SK-N-SH (cell line): ENCODE measurements around the gene NEMP1.

ENCODE experiments used
- EP300 ChIP-seq, 2 experiments: IDR thresholded peaks; 2 replicates each; pipeline versions ENCODE4 v1.4.0 to v1.6.1; 2012; ENCODE audit warnings: borderline replicate concordance in 1 of 2, low read depth in 1 of 2, low read length in 1 of 2
- EZH2phosphoT487 ChIP-seq: fragments of 200-600 bp; sonication (generic); IDR thresholded peaks from 2 replicates; pipeline ENCODE4 v1.6.1; 2017; ENCODE audit warnings: low read depth, mixed run types, mild to moderate bottlenecking, antibody characterized with exemption, moderate library complexity, borderline replicate concordance
- FOXM1 ChIP-seq: IDR thresholded peaks from 2 replicates; pipeline ENCODE4 v1.4.0; 2012; ENCODE audit warnings: low read depth, mild to moderate bottlenecking
- GABPA ChIP-seq: IDR thresholded peaks from 2 replicates; pipeline ENCODE4 v1.4.0; 2012; ENCODE audit warnings: low read depth, mild to moderate bottlenecking
- JUND ChIP-seq: IDR thresholded peaks from 2 replicates; pipeline ENCODE4 v1.4.0; 2012
- MXI1 ChIP-seq: IDR thresholded peaks from 2 replicates; pipeline ENCODE4 v1.6.1; 2012; ENCODE audit warnings: mild to moderate bottlenecking, low read depth, low read length, improper control_type of control experiment
- NFIC ChIP-seq: IDR thresholded peaks from 2 replicates; pipeline ENCODE4 v1.4.0; 2012; ENCODE audit warnings: borderline replicate concordance
- POLR2AphosphoS5 ChIP-seq: IDR thresholded peaks from 2 replicates; pipeline ENCODE4 v1.6.1; 2012; ENCODE audit warnings: low read depth, low read length
- RAD21 ChIP-seq: IDR thresholded peaks from 2 replicates; pipeline ENCODE4 v1.6.1; 2012; ENCODE audit warnings: mild to moderate bottlenecking, low read length
- REST ChIP-seq: IDR thresholded peaks from 2 replicates; pipeline ENCODE4 v1.6.1; 2012; ENCODE audit warnings: mild to moderate bottlenecking, low read depth, low read length, moderate library complexity
- TAF1 ChIP-seq: IDR thresholded peaks from 2 replicates; pipeline ENCODE4 v1.6.1; 2012; ENCODE audit warnings: low read depth, mild to moderate bottlenecking, low read length, moderate library complexity, borderline replicate concordance
- TCF12 ChIP-seq: IDR thresholded peaks from 2 replicates; pipeline ENCODE4 v1.4.0; 2012
- TF ChIP-seq, protein P1 (sequence below): fragments of 200-600 bp; sonication (generic); IDR thresholded peaks from 2 replicates; pipeline ENCODE4 v1.6.1; 2017; ENCODE audit warnings: antibody characterized with exemption, mild to moderate bottlenecking, moderate library complexity
- TF ChIP-seq, protein P2 (sequence below): fragments of 150-350 bp; IDR thresholded peaks from 2 replicates; pipeline ENCODE4 v1.6.1; 2017; ENCODE audit warnings: antibody characterized with exemption, low read length, low read depth, borderline replicate concordance

GRCh38 chr12:57012600-57013465 lies 65.8 kb downstream of the NEMP1 start:
- TF ChIP-seq, protein P1, sequence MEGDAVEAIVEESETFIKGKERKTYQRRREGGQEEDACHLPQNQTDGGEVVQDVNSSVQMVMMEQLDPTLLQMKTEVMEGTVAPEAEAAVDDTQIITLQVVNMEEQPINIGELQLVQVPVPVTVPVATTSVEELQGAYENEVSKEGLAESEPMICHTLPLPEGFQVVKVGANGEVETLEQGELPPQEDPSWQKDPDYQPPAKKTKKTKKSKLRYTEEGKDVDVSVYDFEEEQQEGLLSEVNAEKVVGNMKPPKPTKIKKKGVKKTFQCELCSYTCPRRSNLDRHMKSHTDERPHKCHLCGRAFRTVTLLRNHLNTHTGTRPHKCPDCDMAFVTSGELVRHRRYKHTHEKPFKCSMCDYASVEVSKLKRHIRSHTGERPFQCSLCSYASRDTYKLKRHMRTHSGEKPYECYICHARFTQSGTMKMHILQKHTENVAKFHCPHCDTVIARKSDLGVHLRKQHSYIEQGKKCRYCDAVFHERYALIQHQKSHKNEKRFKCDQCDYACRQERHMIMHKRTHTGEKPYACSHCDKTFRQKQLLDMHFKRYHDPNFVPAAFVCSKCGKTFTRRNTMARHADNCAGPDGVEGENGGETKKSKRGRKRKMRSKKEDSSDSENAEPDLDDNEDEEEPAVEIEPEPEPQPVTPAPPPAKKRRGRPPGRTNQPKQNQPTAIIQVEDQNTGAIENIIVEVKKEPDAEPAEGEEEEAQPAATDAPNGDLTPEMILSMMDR, result no peak
- TF ChIP-seq, protein P2, sequence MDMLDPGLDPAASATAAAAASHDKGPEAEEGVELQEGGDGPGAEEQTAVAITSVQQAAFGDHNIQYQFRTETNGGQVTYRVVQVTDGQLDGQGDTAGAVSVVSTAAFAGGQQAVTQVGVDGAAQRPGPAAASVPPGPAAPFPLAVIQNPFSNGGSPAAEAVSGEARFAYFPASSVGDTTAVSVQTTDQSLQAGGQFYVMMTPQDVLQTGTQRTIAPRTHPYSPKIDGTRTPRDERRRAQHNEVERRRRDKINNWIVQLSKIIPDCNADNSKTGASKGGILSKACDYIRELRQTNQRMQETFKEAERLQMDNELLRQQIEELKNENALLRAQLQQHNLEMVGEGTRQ, result no peak
- TF ChIP-seq TCF12 (no peak), GABPA (no peak), REST (no peak), TAF1 (no peak), NFIC (no peak), MXI1 (no peak), FOXM1 (no peak), EZH2phosphoT487 (no peak), RAD21 (peak; percentile 56), EP300 (IDR thresholded peaks at IDR 0.05; ENCODE audit: borderline replicate concordance in 1 of 2, low read depth in 1 of 2, low read length in 1 of 2) (no peak), JUND (no peak), POLR2AphosphoS5 (no peak)
